ENCODE data around the gene HNRNPA1. TPM values are rescaled to one million over a fixed set of nuclear protein-coding genes. Genes with fewer than 3 reads are reported as not detected.

Gene HNRNPA1
- total RNA-seq, 1 donor from 2014 or later, result 3,205 TPM

DNA sequence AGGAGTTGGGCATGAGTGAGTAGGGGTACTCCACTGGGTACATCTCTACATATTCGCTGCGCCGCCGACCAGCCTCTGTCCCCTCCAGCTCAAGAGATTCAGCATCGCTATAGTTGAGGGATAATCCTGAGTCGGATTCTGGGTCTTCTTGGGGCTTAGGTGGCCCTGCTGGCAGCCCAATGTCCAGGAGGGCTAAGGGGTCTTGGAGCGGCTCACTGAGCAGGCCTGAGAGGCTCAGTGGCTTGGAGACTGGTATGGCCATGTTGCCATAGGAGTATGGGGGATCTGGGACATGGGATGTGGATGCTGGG is 12.4 kb downstream of the HNRNPA1 start:
- no peak overlapping the region for H3K27ac Mint-ChIP-seq (ENCODE audit: unreplicated experiment)
- no peak for TF ChIP-seq CTCF (conservative IDR thresholded peaks at IDR 0.05)
- peaks cover 9% of the 10 kb centered on the region for H3K27me3 Mint-ChIP-seq (ENCODE audit: low read depth)
- no peaks in the 10 kb centered on the region for H3K9me3 Mint-ChIP-seq
- no peak for DNase-seq (ENCODE audit: low read depth, low spot score)
- peak overlapping the region; percentile 44 for H3K4me3 Mint-ChIP-seq
- peaks cover 32% of the 10 kb centered on the region for H3K4me1 Mint-ChIP-seq
- peaks cover 4% of the 10 kb centered on the region for H3K36me3 Mint-ChIP-seq (ENCODE audit: low read depth)

- H3K9me3 Mint-ChIP-seq, result no peaks in the 10 kb centered on the region
- DNase-seq (ENCODE audit: low read depth, low spot score), result peak; percentile 44
- H3K4me3 Mint-ChIP-seq, result peak overlapping the region; percentile 15
- peaks cover 29% of the 10 kb centered on the region for H3K4me1 Mint-ChIP-seq
- peaks cover 4% of the 10 kb centered on the region for H3K36me3 Mint-ChIP-seq (ENCODE audit: low read depth)
- H3K27me3 Mint-ChIP-seq (ENCODE audit: low read depth), result peaks cover 11% of the 10 kb centered on the region
- H3K27ac Mint-ChIP-seq (ENCODE audit: unreplicated experiment), result peak overlapping the region; percentile 88
- peak; percentile 69 for TF ChIP-seq CTCF (conservative IDR thresholded peaks at IDR 0.05)
Observed at GRCh38 chr12:54294152-54294952, 13.8 kb downstream of the HNRNPA1 start.

- Mint-ChIP-seq H3K27me3 (ENCODE audit: low read depth) (peaks cover 18% of the 10 kb centered on the region), H3K36me3 (ENCODE audit: low read depth) (peaks cover 4% of the 10 kb centered on the region), H3K4me3 (peak overlapping the region; percentile 15), H3K9me3 (no peaks in the 10 kb centered on the region), H3K4me1 (peaks cover 35% of the 10 kb centered on the region), H3K27ac (ENCODE audit: unreplicated experiment) (peak overlapping the region; percentile 88)
- TF ChIP-seq CTCF (conservative IDR thresholded peaks at IDR 0.05), result no peak
- no peak for DNase-seq (ENCODE audit: low read depth, low spot score)
Observed at GRCh38 chr12:54294953-54295566, 14.5 kb downstream of the HNRNPA1 start.

DNA sequence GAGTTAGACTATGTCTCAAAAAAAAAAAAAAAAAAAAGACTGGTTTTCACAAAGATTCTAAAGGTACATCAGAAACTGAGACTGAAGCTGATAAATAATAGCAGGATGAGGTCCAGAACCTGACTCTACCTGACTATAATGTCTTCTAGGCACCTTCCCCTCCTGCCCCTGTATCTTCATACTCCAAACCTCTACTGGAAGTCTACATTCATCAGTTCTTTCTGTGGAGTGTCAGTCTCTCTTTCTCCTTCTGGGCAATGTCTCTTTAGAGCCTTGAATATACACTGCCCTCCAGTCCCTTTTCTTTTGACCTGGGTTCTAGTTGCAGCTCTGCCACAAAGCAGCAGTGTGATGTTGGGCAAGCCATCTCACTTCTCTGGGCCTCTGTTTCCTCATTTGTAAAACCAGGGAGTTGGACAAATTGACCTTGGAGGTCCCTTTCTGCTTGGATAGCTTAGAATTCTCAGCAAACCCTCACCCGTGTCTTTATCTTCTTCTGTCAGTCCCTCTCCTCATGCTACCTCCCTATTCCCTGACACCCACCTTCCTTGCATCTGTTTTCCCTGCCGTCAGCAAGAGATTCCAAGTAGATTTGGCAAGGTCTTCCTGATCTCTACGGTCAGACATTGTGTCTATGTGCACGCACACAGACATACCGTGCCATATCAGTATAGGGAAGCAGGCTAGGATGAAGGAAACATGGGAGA is 16.0 kb downstream of the HNRNPA1 start:
- Mint-ChIP-seq H3K4me1 (peaks cover 45% of the 10 kb centered on the region), H3K36me3 (ENCODE audit: low read depth) (peaks cover 4% of the 10 kb centered on the region), H3K27me3 (ENCODE audit: low read depth) (peaks cover 29% of the 10 kb centered on the region), H3K9me3 (no peaks in the 10 kb centered on the region), H3K27ac (ENCODE audit: unreplicated experiment) (no peak overlapping the region), H3K4me3 (no peak overlapping the region)
- TF ChIP-seq CTCF (conservative IDR thresholded peaks at IDR 0.05), result no peak
- no peak for DNase-seq (ENCODE audit: low read depth, low spot score)

DNA sequence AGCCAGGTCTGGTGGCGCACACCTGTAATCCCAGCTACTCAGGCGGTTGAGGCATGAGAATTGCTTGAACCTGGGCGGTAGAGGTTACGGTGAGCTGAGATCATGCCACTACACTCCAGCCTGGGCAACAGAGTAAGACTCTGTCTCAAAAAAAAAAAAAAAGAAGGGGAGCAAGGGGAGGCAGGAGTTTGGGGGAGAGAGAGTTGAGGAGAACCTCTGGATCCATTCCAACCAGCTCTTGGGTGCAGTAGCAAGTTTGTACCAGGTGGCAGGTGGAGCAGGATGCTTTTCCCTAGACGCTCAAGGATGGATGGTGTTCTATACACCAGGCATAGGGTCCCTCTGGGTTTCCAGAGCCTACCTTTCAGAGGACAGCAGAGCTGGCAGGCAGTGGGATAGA is 18.4 kb downstream of the HNRNPA1 start:
- Mint-ChIP-seq H3K27ac (ENCODE audit: unreplicated experiment) (no peak overlapping the region), H3K27me3 (ENCODE audit: low read depth) (peaks cover 44% of the 10 kb centered on the region), H3K4me3 (no peak overlapping the region), H3K36me3 (ENCODE audit: low read depth) (no peaks in the 10 kb centered on the region), H3K9me3 (no peaks in the 10 kb centered on the region), H3K4me1 (peaks cover 40% of the 10 kb centered on the region)
- no peak for DNase-seq (ENCODE audit: low read depth, low spot score)
- TF ChIP-seq CTCF (conservative IDR thresholded peaks at IDR 0.05), result no peak

Measured in neural crest cell (in vitro differentiated cells).